GM12872 (cell line): ENCODE results near the gene PSMD3.

Source experiments
- CTCF ChIP-seq: IDR thresholded peaks from 3 replicates; pipeline ENCODE4 v1.5.1; 2011; ENCODE audit warnings: low read depth, mild to moderate bottlenecking, low read length, moderate library complexity; ENCODE audit not compliant: insufficient read depth

Gene PSMD3

GRCh38 chr17:39951924-39952679, 28.5 kb upstream of the PSMD3 start:
- no peak for TF ChIP-seq CTCF

- TF ChIP-seq CTCF, result no peak
These were observed 27.7 kb upstream of the PSMD3 start for GRCh38 chr17:39952680-39953470.

GRCh38 chr17:39953471-39953888, 27.1 kb upstream of the PSMD3 start:
- TF ChIP-seq CTCF, result no peak

- TF ChIP-seq CTCF, result no peak
These were observed 25.7 kb upstream of the PSMD3 start for GRCh38 chr17:39954876-39955275.

- no peak for TF ChIP-seq CTCF
These were observed 24.8 kb upstream of the PSMD3 start for GRCh38 chr17:39955726-39956225.

- no peak for TF ChIP-seq CTCF
These were observed 20.0 kb upstream of the PSMD3 start for GRCh38 chr17:39960524-39961041.

GRCh38 chr17:39962642-39963220, 17.9 kb upstream of the PSMD3 start, which contains the start of gene GSDMA:
TSS of gene GSDMA (plus strand) at chr17:39963004. CDS start at chr17:39965688, 2,684 bp downstream.
- TF ChIP-seq CTCF, result no peak
